Stimulated activated CD8-positive, alpha-beta memory T cell treated with anti-CD3 and anti-CD28 coated beads, Interleukin-12 subunit alpha, Interleukin-12 subunit beta, amount 100 ng/mL, for 4 hours (primary cell): ENCODE measurements around the gene CDH4.

Experiments used
- DNase-seq: peaks from one replicate; pipeline ENCODE4 v3.0.0-alpha.2; 2020; ENCODE audit warnings: low read depth

CDH4 gene

GRCh38 chr20:61861858-61862257 is 609.8 kb downstream of the CDH4 start:
- DNase-seq, result no peak

GRCh38 chr20:61862881-61863280 is 610.8 kb downstream of the CDH4 start:
- DNase-seq, result no peak

- DNase-seq, result no peak
Observed at GRCh38 chr20:61864481-61864880, 612.4 kb downstream of the CDH4 start.

- no peak for DNase-seq
Observed at GRCh38 chr20:61865353-61865752, 613.3 kb downstream of the CDH4 start.

DNA sequence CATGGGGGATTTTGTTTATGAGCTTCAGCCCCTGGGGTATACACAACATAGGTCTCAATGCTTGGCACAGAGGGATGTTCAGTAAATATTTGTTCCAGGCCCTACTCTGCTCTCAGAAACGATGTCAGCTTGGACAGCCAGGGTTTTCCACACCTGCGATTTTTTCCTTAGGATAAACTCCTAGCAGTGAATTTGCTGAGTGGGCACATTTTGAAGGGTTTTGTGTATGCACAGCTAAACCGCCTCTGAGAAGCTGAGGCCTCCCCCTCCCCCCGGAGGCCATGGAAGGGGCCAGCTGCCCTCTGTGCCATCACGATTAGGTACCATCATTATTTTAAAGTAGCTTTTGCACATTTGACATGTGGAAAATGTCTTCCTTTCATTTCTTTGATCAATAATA is 614.1 kb downstream of the CDH4 start:
- no peak for DNase-seq

DNA sequence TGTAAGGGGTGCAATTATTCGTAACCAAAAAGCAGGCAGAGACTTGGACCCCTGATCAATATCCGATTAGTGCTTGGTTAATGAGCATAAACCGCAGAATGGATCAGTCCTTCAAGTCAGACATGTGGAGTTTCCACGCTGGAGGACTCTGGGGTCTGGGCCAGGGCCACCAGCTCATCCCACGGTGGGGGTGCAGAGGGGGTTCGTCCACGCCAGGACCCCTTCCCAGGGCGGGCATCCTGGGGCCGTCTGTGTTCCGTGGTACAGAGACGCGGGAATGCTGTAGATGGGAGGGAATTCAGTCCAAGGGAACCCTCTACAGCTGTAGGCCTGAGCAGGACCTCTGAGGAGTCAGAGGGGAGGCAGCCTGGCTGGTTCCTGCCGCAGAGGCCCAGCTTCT is 615.9 kb downstream of the CDH4 start:
- DNase-seq, result no peak

GRCh38 chr20:61868466-61869090 is 616.5 kb downstream of the CDH4 start:
- no peak for DNase-seq

GRCh38 chr20:61869750-61870507 is 617.9 kb downstream of the CDH4 start:
- no peak for DNase-seq

DNA sequence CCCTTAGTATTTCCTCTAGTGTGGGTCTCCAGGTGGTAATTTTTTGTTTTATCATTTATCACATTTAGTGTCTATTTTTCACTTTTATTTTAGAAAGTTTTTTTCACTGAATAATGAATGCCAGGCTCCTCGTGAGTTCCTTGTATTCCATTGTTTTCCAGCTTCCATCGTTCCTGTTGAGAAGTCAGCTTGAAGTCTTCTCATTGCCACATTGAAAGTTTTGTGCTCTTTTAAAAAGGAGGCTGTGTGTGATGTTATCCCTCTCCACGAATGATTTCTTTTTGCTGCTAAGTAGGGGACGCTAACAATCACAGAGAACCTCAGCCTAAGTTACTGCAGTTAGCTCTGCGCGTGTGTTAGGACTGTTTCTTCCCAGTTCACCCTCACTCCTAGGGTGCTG is 619.1 kb downstream of the CDH4 start:
- no peak for DNase-seq

DNA sequence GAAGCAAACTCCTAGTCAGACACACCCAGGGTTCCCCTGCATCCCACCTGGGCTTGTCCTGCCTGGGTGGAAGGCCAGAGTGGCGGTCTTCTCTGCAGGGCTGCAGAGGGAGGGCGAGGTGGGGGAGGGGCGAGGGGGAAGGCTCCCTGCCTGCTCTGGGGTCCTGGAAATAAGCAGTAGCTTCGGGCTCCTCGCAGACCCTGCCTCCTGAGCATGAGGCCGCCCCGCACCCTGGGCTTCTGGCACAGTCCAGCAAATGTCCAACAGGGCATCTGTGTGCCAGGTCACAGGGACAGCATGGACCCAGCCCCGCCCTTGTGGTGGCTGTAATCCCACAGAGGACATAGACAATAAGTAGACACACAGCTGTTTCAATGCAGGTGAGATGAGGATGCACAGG is 619.9 kb downstream of the CDH4 start:
- DNase-seq, result no peak

DNA sequence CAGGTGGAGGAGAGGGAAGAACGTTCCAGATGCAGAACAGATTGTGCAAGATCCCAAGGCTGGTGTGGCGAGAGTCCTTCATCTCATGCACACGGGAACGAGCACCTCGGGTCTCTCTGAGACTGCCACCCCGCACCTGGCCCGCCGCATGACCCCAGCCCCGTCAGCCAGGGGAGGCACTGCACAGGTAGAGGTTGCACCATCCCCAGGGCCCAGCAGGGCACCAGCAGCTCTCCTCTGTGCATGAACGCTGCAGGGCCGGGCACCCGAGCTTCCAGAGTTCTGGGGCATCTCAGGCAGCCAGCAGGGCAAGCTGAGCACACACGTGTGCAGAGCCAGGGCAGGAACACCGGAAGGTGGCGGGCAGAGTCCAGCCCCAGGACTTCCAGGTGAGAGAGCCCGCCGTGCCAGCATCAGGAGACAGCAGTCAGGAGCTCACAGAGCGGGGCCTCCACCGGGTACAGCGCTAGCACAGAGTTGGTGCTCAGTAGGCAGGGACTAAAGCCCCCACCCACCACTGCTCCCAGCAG is 620.4 kb downstream of the CDH4 start:
- no peak for DNase-seq

- no peak for DNase-seq
Observed at GRCh38 chr20:61873651-61874420, 621.8 kb downstream of the CDH4 start.

DNA sequence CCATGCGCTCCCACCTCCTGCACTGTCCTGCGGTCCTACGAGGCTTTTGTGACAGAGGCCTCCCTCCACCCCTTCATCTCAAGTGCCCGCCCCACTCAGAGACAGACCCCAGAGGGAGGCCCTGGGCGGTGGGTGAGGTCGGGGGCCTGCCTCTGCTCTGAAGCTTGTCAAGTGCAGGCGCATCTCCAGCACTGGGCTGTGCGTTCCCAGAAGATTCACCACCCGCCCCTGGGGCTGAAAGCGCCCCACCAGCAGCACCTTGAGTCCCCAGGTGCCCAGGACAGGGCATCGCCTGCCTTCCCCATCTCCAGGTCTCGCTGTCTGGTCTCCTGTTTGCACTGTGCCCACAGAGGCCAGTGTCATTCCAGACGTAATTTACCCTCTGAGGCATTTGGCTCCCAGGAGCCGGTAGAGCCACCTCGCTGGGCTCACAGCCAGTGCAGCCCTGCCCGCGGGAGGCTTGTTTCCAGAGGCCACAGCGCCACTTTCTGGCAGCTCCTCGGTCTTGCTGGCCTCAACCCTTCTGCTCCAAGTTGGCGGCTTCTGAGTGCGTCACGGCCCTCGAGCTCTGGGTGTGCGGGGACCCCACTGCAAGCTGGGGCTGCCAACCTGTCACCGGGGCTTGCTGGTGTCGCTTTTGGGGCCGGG is 622.5 kb downstream of the CDH4 start:
- no peak for DNase-seq

GRCh38 chr20:61875221-61875885 is 623.3 kb downstream of the CDH4 start:
- no peak for DNase-seq

DNA sequence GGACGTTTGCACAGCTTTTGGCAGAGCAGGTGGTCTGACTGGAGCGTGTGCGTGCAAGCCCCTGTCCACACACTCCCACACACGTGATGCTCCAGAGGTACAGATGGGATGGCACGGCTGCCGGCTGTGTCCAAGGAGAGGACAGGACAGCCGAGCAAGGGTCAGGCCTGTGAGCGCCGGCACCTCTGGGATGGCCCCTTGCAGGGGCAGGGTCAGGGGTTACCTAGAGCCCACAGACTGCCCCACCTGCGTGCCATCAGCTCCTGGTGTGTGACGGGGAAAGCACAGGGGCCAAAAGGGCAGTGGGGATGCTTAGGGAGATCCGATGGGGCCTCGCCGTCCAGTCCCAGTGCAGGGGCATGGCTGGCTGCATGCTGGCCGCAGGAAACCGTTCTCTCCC is 623.9 kb downstream of the CDH4 start:
- no peak for DNase-seq

GRCh38 chr20:61876952-61877728 is 625.1 kb downstream of the CDH4 start:
- DNase-seq, result no peak

DNA sequence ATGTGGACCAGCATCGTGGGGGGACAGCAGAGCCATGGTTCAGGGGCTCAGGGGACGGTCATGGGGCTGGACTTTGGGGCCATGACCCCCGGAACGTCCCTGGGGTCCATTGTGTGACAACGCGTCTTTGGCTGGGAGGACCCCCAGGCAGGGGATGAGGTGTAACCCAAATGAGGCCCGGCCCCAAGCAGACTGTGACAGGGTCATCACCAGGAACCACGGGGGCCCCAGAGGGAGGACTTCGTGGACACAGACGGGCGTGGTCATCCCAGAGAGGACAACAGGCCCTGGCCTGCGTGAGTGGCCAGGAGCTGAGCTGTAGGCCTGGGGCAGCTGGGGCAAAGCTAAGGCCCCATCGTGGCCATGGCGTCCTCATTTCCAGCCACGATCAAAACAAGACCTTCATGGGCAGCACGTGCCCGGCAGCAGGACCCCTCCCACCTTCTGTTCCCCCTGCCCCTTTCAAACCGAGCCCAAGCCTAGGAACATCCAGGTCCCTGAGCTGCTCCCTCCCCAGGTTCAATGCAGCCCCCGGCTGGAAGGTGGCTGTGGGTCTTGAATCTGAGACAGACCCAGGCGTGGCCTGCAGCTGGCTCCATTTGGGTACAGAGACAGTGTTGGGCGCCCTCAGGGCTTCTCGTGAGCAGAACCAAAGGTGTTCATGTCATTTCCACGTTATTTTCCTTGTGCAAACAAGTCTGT is 625.9 kb downstream of the CDH4 start:
- DNase-seq, result no peak

DNA sequence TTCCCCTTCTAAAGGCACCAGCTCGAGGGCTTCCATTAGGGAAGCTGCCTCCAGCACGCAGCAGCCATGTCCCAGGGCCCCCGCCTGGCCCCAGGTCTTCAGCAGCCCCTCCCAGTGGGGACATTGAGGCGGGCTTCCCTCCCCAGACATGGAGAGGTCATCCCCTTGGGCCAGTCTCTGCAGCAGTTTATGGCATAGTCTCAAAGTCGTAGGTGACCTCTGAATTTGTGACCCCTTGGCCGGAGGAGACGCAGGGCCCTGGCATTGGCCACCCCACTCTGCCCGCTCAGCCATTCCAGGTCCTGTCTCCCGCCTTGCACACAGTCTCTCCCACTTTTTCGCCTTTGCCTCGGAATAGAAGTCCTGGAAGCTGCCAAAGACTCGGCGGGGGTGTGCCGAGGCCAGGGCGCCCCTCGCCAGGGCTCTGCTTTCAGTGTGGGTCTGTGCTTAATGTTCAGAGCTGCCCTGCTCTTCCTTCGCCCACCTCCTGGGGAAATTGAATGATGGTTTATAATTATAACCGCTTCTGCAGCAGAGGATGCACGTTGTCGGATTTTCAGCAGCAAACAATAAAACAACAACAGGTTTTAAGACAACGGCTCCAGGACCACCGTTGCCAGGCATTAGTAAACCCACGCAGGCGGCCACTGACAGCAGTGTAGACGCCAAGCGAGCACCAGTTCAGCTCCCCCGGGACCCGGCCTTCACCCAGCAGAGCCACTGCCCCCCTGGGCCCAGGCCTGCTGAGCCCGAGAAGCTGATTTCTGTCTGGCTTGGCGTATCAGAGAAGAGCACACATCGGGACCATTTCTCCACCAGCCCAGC is 626.6 kb downstream of the CDH4 start:
- no peak for DNase-seq

- no peak for DNase-seq
Observed at GRCh38 chr20:61879303-61879620, 627.2 kb downstream of the CDH4 start.

DNA sequence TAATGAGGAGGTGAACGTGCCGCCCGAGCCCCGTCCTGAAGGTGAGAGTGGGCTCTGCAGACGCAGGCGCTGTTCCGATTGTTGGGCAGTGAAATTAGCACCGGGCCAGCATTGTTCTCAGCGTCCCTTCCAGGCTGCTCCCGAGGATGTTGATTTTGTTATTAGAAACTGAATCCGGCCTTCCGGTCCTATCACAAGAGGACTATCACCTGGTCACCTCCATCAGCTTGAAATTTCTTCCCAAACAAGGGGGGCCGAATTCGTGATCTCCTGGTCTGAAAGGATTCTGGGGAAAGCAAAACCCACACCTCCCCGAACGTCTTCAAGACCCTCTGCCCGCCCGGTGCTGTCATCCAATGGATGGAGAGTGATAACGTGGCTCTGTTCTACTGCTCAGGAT is 627.6 kb downstream of the CDH4 start:
- no peak for DNase-seq
